ENCODE measurements around the gene SH3D19.

Gene SH3D19

DNA sequence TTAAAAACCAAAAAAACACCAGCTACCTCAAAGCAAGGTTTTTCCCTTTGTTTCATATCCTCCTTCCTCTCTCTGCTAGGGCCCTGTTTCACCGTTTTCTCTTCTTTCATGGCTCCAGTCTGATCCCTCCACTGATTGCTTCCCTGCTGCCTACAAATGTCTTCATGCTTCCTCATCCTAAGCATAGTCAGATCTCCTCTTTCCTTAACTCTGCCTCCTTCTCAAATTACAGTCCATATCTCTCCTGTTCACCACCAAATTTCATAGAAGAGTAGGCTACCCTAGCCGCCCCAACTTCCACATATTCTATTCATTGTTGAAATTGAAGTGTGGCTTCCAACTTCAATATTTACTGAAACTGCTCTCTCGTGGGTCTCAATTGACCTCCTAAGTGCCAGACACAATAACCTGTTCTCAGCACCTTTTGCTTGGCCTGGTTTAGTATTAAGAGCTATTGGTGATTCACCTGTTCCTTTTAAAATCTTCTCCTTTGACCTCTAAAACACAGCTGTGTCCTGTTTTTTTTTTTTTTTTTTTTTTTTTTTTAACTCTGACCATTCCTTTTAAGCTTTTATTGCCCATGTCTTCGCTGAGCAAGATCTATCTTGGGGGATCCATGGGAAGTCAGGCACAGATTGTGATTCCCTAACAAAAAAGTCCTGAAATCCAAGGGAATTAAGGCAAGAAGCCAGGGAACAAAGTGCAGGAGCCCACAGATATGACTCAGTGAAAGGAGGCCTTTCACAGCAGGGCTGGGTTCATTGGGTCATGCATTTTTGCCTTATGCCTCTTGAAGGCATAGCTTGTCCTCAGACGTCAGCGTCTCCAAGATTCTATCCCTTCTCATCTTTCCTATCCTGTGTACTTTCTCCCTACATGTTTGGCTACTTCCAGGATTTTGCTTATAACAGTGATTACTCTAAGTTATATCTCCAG is 140.6 kb downstream of the SH3D19 start:
- DNase-seq: no peak

DNA sequence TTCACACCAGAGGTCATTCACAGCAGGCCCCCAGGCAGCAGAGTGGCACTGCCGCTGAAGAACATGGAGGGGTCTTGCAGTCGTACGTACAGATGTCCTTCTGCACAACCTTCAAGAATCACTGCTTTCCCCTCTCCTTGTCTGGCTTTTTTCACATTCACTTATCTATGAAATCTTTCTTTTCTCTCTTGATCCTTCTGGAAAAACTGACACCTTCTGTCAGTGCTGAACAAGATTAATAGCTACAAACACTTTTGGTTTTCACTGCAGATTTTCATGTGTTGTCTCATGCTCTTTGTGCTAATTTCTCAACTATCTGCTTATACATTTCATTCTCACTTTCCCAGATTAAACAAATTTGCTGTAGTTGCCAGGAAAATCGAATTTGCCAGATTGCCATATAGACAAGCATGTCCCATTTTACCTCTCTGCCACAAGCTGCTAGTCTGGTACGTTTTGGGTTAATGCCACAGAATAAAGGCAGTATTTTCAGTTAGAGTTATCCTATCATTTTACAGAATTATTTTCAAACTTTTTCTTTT is 142.9 kb downstream of the SH3D19 start:
- DNase-seq: no peak

DNA sequence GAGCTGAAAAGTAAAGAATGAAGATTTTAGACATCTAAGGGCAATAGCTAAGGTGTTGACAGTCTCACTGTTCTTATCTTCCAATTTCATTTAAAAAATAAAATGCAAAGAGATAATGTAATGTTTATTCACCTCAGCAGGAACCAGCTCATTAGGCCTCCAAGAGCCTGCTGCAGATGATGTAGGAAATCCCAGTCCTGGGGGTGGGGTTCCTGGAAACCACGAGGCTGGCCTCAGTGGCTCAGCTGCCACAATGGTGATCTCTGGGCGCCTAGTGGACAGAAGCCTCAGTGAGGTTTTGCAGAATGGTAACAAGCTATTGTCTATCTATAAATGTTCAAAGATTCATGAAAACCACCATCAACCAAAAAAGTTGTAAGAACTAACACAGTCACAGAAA is 148.7 kb downstream of the SH3D19 start:
- DNase-seq: no peak

DNA sequence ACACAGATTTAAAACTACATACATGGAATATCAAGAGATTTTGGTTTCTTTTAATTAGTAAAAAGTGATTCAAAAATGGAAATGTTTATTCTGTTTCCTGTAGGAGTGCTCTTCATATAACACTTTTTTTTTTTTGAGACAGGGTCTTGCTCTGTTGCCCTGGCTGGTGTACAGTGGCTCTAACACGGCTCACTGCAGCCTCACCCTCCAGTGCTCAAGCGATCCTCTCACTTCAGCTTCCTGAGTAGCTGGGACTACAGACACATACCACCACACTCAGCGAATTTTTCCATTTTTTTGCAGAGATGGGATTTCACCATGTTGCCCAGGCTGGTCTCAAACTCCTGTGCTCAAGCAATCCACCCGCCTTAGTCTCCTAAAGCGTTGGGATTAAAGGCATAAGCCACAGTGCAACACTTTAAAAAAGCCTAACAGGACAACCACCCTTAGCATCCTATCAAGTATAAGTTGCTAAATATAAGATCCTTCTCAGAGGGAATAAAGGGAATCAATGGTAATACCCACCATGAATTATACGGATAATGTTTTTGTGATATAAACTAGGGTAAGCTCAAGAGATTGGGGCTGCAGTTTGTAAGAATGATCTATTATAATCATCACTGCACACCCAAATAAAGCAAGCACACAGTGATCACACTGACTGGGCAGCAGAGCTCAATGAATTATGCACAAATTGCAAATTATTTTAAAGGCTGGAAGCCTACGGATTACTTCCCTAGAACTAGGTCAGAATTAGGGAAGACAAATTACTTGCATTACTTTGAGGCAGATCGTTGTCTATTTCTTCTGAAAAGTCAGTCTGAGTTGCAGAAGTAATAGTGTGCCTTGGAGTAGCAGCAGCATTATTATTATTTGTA is 149.4 kb downstream of the SH3D19 start:
- DNase-seq: no peak

DNA sequence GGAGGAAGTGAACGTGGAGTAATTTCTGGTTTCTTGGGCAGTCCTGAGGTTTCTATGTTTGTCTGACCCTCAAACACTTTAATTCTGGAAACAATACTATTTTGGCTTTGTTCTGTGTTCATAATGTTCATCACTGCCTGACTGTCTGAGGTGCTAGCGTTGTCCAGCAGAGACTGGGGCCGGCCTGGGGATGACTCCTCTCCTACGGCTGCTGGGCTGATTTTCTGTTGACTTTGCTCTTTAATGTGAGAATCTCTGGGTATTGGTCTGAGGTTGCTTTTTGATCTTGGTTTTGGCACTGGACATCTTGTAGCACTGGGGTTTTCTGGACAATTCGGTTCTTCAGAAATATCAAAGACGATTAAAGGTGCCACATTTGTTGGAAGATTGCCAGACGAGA is 150.2 kb downstream of the SH3D19 start:
- no peak for DNase-seq

DNA sequence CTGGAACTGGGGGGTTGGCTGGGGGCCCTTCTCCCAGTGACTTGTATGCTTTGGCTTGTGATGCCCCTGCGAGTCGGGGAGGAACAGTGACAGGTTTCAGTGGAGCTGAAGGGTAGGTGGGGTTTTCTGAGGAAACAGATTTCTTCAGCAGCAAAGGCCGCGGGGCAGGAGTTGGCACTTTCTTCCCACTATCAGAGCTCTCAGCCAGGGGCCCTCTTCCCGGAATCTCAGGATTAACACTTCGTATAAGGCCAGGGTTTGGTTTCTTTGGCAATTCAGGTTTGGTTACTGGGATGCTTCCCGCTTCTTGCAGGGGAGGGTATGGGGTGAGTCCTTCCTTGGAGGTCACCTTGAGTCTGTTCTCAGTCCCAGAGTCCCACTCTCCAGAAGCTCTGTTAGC is 150.6 kb downstream of the SH3D19 start:
- no peak for DNase-seq

DNA sequence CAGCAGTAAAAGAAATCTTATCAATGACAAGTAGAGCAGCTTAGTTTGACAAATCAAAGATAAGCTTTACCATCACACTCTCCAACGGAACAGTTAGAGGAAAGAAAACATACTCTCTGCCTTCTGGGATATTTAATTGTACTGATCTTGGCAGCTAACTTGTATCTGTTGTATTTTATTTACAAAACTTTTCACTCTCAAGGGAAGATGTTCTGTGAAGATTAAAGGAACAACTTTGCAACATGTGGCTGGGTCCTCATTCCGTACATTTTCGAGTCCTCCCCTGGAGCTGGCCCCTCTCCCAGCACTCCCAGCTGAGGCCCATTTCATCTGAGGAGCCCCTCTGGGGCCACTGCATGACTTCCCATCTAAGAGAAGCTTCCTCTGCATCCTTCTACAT is 151.5 kb downstream of the SH3D19 start:
- DNase-seq: no peak

DNA sequence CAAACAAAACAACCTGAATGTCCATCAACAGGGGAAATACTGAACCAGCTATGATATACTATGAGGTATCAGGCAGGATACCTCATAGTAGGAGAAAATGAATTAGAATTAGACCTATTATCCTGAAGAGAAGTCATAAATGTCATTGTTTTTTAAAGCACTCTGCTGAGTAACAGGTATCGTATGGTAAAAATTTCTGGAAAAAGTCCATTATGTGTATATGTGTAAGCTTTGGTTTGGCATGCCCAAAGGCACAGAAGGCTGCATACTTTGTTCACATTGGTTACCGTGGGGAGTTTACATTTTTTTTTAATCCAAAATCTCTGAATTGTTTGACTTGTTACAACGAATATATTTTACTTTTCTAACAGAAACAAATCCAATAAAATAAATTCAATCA is 155.5 kb downstream of the SH3D19 start:
- no peak for DNase-seq

DNA sequence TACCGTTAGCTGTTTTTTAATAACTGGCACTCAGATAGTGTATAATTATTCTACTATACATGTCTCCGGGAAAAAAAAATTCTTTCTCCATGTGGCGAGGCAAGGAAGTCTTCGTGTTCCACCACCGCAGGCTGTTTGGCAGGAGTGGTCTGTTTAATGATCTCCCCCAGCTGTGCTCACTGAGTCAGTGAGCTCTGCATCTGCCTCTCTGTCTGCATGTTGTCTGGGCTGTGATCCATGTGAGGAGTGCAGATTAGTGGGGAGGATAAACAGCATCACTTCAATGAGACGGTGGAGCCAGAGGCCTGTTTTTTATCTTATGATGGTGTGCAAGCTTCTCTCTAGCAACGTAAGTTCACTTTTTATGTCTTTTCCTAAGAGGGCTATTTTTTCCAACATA is 156.2 kb downstream of the SH3D19 start:
- no peak for DNase-seq

DNA sequence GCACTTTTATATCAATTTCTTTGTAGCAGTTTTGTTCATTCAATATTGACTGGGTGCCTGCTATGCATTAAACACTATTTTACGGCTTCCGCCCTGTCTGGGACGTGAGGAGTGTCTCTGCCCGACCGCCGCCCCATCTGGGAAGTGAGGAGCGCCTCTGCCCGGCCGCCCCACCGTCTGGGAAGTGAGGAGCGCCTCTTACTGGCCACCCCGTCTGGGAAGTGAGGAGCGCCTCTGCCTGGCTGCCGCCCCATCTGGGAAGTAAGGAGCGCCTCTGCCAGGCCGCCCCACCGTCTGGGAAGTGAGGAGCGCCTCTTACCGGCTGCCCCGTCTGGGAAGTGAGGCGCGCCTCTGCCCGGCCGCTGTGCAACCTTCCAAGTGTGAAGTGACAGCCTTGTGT is 157.8 kb downstream of the SH3D19 start:
- no peak for DNase-seq

DNA sequence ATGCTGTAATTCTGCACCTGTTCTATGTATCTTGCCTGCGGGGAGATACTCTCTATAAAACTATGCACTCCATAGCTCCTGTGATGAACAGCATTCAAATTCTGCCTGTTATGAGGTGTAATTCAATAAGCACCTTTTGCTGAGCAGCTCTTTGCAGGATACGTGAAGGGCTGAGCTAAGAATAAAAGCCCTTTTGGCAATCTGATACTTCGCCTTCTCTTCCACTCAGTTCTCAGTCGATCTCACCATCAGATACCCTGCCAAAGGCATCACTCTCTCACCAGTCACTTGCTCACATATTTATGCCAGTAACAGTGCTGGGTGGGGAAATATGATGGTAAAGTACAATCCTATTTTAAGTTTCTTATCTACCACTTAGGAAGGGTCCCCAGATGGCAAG is 158.8 kb downstream of the SH3D19 start:
- no peak for DNase-seq

DNA sequence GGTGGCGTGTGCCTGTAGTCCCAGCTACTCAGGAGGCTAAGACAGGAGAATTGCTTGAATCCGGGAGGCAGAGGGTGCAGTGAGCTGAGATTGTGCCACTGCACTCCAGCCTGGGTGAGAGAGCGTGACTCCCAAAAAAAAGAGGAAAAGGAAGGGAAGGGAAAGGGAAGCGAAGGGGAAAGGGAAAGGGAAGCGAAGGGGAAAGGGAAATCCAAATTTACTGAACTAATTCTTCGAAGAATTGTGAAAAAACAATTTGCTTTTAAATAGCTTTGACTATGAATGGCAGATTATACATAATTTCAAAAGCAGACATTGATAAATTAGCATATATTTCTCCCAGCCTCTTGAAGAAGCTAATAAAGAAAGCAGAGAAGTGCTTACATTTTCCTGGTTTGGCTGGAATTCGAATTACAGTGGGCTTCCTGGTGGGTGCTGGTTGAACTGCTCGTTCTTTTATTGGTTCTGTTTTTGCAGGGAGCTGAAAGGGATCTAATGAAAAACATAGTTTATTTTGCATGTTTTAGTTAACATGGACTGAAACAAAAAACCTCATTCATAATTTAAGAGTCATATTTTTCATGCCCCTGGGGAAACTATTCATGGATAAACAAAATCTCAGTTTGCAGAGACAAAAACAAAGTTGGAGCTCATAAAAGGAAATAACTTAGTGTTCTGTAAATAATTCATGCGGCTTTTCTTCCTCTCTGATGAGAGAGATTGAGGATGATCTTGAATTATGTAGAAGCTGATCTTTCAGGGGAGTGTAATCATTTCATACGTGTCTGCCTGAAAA is 160.0 kb downstream of the SH3D19 start:
- DNase-seq: no peak

DNA sequence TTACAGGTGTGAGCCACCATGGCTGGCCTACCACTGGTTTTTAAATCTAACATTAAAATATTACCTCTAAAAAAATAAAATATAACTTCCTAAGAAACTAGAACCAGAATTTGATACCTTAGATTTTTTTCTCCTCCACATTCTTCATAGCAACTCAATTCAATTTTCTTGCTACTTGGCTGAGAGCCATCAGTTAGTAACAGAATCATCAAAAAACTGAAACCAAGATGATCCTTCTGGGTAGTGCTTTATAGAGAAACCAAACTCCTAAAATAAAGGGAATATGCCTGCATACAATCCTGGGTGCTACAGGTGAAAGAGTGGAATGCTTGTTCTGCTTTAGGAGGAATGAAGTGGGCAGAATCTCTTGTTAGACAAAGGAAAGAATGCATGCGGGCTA is 161.6 kb downstream of the SH3D19 start:
- DNase-seq: no peak

DNA sequence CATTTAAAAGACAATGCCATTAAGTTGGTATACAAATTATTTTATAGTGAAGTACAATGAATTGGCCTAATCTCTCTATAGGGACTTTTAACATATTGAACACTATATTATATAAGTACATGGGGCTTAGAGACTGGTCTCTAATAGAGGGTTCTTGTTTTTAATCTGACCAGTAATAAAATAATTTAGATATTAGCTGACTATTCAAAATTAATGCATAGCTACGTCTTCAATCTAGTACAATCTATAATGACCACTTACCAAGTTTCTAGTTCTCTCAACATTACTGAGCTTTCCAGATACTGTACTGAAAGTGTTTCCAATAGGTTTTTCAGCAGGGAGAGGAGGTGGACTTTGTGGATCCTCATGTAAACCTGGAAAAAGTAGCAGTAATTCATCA is 166.4 kb downstream of the SH3D19 start:
- DNase-seq: no peak

DNA sequence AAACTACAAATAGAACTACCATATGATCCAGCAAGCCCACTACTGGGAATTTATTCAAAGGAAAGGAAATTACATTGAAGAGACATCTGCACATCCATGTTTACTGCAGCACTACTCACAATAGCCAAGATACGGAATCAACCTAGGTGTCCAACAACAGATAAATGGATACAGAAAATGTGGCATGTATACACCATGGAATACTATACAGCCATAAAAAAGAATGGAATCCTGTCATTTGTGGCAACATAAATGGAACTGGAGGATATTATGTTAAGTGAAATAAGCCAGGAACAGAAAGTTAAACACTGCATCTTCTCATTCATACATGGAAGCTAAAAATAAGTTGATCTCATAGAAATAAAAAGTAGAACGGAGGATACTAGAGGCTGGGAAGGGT is 167.9 kb downstream of the SH3D19 start:
- no peak for DNase-seq

DNA sequence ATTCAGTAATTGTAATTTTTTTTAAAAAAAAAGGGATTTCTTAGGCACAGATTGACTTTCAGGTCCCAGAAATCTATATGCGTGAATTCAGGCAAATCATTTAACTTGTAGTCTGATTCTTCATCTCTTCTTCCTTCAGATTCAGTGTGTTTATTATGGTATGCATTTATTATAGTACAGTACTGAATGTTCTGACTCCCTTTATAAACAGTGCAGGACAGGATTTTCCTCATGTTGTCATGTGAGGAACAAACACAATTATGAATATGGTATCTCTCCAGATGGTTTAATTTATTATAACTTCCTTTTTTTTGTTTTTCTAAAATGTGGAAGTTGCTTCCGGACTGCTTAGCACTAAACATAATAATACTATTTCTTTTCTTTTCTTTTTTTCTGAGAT is 171.8 kb downstream of the SH3D19 start:
- DNase-seq: no peak

DNA sequence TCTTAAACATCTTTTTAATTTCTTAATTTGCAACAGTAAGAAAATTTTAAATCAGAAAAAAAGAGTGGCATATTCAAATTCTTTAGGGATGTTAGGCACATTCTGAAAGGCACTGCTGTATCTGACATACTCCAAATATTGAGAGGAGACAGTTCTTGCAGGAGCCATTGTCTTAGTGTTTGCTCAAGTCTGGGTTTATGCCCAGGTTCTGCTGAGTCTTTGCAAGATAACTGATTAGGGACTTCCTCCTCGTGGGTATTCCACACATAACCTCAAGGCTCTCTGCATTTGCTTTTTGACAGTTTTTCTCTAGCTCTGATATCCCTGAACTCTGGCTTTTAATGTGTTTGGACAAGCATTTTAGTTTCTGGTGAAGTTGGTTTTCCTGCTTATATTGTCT is 173.4 kb downstream of the SH3D19 start:
- DNase-seq: no peak

DNA sequence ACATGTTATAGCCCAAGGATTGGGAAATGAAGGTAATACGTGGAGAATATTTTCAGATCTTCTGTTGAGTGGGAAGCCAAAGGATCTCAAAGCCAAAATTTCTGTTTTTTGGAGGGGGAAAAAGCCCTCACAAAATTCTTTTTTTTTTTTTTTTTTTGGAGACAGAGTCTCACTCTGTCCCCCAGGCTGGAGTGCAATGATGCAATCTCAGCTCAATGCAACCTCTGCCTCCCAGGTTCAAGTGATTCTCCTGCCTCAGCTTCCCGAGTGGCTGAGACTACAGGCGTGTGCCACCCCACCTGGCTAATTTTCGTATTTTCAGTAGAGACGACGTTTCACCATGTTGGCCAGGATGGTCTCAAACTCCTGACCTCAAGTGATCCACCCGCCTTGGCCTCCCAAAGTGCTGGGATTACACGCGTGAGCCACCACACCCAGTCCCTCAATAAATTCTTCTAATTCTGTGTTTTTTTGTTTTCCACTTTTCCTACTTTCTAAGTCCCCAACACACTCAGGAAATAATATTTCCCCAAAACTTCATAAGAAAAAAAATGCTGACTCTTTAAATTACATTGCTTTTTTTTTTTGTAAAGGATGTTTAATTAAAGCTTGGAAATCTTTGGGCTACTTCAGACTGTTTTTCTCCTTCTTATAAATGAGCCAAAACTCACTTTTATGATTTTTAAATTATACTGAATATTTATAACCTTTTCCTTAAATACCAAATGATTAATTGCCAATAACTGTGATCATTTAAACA is 174.4 kb downstream of the SH3D19 start:
- no peak for DNase-seq

DNA sequence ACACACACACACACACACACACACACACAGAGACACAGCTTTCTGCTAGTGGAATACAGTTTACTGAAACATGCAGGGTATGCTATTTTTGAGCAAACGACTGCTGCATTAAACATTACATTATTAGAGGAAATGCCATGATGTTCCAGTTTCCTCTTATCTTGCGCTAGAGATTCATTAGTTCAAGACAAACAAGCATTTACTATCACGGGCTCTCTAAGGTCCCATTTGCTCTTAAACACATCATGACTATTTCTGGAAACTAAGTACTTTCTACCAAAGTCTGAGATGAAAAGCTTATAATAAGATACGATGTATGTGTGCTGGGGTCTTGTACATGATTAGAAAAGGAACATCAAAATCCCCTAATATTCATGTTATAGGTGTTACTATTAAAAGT is 177.1 kb downstream of the SH3D19 start:
- DNase-seq: no peak

DNA sequence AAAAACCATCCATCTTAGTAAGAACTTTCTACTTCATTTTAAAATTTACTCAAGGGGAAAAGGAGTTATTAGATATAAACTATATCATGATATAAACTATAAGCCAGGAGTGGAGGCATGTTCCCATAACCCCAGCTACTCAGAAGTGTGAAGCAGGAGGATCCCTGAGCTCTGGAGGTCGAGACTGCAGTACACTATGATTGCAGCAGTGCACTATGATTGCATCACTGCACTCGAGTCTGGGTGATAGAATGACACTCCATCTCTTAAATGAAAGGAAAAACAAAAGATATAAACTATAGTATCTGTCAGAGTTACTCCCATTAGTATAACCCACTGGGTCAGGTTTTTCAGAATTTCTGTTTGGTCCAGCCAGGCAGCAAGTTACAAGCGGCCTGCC is 178.4 kb downstream of the SH3D19 start:
- no peak for DNase-seq

DNA sequence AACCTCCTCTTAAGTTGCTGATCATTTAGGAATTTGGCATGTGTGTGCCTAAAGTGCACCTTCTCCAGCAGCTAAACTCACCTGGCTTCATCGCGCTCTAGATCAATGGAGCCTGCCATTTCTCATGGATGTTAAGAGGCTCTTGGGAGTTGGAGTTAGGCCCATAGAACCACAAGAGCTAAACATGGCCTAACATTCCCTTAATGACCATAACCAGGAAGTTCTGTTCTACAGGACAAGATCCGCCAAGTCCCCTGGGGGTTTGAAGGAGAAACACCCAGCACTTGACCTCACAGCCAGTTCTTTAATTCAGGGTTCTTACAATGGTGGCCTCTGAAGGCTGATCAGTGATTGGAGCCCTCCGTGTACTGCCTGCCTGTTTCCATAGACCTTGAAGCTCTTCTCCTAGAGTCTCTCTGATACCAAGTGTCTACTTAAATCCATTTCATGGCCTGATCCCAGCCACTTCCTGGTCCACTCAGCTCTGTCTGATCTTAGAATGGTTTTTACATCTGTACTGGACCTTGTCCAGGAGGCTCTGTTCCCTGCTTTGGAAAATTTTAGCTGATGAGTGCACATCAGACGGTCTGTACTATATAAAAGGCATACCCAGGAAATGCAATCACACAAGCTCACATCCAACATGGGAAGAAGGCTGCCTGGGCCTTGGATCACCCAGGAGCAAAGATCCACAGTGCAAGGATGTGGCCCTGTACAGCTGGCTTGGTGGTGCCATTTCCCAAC is 180.9 kb downstream of the SH3D19 start:
- DNase-seq: no peak
